HG02938 (cell line): Measurements from ENCODE around the gene ATG16L2.

Experiments used
- ATAC-seq: cut with Tn5 transposase; IDR thresholded peaks from one replicate; pipeline ENCODE4 v1.9.1; 2021; ENCODE audit warnings: mild to moderate bottlenecking, moderate library complexity; ENCODE audit not compliant: unreplicated experiment

Gene ATG16L2

GRCh38 chr11:72876147-72876546 is 61.9 kb downstream of the ATG16L2 start:
- no peak for ATAC-seq
